HepG2 (cell line): Measurements from ENCODE around the gene HES6.

Source experiments
- ADNP ChIP-seq: sonication (generic); formaldehyde crosslinking; IDR thresholded peaks from 2 replicates; pipeline ENCODE4 v1.4.0; 2020; ENCODE audit warnings: missing genetic modification reagents
- FOXM1 ChIP-seq: sonication (generic); formaldehyde crosslinking; IDR thresholded peaks from 2 replicates; pipeline ENCODE4 v1.5.0; 2020; ENCODE audit warnings: missing genetic modification reagents
- MTA3 ChIP-seq: sonication (generic); formaldehyde crosslinking; IDR thresholded peaks from 2 replicates; pipeline ENCODE4 v1.4.0; 2020; ENCODE audit warnings: missing genetic modification reagents
- MYC ChIP-seq: sonication (generic); formaldehyde crosslinking; IDR thresholded peaks from 2 replicates; pipeline ENCODE4 v1.9.0; 2021; ENCODE audit warnings: missing genetic modification reagents, borderline replicate concordance
- NFRKB ChIP-seq: fragments of 450-650 bp; IDR thresholded peaks from 2 replicates; pipeline ENCODE4 v1.6.1; 2017
- POLR2AphosphoS5 ChIP-seq: IDR thresholded peaks from 2 replicates; pipeline ENCODE4 v1.6.1; 2012; ENCODE audit warnings: low read depth, low read length
- SPEN ChIP-seq: sonication (generic); formaldehyde crosslinking; IDR thresholded peaks from 2 replicates; pipeline ENCODE4 v1.5.1; 2020; ENCODE audit warnings: low read depth, mild to moderate bottlenecking, missing genetic modification reagents
- SRSF4 ChIP-seq: fragments of 200-400 bp; formaldehyde crosslinking; IDR thresholded peaks from one replicate; pipeline ENCODE4 v1.6.1; 2018; ENCODE audit warnings: mild to moderate bottlenecking, low read depth, low read length, moderate library complexity; ENCODE audit not compliant: poor library complexity, severe bottlenecking
- TCF12 ChIP-seq, 2 experiments: fragments of 450-650 bp in 1 of 2; sonication (generic) in 1 of 2; formaldehyde crosslinking in 1 of 2; IDR thresholded peaks; 2 replicates each; pipeline versions ENCODE4 v1.6.1 to v1.8.0; 2017 to 2022; ENCODE audit warnings: antibody characterized with exemption in 1 of 2, mild to moderate bottlenecking in 1 of 2, missing genetic modification reagents in 1 of 2, moderate library complexity in 1 of 2
- TF ChIP-seq, protein P1 (sequence below): sonication (generic); formaldehyde crosslinking; IDR thresholded peaks from 2 replicates; pipeline ENCODE4 v1.4.0; 2020; ENCODE audit warnings: mild to moderate bottlenecking, missing genetic modification reagents, borderline replicate concordance
- TF ChIP-seq, protein P2 (sequence below): sonication (generic); formaldehyde crosslinking; IDR thresholded peaks from 2 replicates; pipeline ENCODE4 v1.4.0; 2020; ENCODE audit warnings: missing genetic modification reagents, borderline replicate concordance
- TF ChIP-seq, protein P3 (sequence below): sonication (generic); formaldehyde crosslinking; IDR thresholded peaks from 2 replicates; pipeline ENCODE4 v1.4.0; 2020; ENCODE audit warnings: missing genetic modification reagents
- TF ChIP-seq, protein P4 (sequence below): sonication (generic); formaldehyde crosslinking; IDR thresholded peaks from 2 replicates; pipeline ENCODE4 v1.5.0; 2020; ENCODE audit warnings: mild to moderate bottlenecking, missing genetic modification reagents, moderate library complexity
- TF ChIP-seq, protein P5 (sequence below): sonication (generic); formaldehyde crosslinking; IDR thresholded peaks from 2 replicates; pipeline ENCODE4 v1.9.0; 2022; ENCODE audit warnings: low read depth, missing genetic modification reagents

DNA sequence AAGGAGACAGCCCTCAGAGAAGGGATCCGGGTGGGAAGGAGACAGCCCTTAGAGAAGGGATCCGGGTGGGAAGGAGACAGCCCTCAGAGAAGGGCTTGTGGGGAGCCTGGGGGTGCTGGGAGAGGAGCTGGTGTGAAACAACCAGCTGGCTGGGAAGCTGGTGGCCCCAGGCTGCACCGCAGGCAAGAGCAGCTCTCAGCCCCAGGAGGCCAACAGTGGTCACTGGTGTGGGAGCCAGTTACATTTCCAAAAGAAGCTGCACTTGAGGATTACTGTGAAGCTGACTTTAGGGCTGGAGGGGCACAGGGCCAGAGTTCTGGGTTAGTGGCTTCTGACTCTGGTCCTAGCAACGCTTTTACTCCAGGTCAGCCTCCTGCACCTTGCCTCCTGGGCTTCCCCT lies 3.3 kb downstream of the HES6 start:
- no peak for TF ChIP-seq MYC (CRISPR knock-in tag)
- TF ChIP-seq, protein P1, sequence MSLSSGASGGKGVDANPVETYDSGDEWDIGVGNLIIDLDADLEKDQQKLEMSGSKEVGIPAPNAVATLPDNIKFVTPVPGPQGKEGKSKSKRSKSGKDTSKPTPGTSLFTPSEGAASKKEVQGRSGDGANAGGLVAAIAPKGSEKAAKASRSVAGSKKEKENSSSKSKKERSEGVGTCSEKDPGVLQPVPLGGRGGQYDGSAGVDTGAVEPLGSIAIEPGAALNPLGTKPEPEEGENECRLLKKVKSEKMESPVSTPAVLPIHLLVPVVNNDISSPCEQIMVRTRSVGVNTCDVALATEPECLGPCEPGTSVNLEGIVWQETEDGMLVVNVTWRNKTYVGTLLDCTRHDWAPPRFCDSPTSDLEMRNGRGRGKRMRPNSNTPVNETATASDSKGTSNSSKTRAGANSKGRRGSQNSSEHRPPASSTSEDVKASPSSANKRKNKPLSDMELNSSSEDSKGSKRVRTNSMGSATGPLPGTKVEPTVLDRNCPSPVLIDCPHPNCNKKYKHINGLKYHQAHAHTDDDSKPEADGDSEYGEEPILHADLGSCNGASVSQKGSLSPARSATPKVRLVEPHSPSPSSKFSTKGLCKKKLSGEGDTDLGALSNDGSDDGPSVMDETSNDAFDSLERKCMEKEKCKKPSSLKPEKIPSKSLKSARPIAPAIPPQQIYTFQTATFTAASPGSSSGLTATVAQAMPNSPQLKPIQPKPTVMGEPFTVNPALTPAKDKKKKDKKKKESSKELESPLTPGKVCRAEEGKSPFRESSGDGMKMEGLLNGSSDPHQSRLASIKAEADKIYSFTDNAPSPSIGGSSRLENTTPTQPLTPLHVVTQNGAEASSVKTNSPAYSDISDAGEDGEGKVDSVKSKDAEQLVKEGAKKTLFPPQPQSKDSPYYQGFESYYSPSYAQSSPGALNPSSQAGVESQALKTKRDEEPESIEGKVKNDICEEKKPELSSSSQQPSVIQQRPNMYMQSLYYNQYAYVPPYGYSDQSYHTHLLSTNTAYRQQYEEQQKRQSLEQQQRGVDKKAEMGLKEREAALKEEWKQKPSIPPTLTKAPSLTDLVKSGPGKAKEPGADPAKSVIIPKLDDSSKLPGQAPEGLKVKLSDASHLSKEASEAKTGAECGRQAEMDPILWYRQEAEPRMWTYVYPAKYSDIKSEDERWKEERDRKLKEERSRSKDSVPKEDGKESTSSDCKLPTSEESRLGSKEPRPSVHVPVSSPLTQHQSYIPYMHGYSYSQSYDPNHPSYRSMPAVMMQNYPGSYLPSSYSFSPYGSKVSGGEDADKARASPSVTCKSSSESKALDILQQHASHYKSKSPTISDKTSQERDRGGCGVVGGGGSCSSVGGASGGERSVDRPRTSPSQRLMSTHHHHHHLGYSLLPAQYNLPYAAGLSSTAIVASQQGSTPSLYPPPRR = no peak
- no peak for TF ChIP-seq SRSF4
- TF ChIP-seq MTA3 (CRISPR knock-in tag) = no peak
- no peak for TF ChIP-seq TCF12 (IDR thresholded peaks at IDR 0.05)
- no peak for TF ChIP-seq TCF12 (CRISPR knock-in tag; IDR thresholded peaks at IDR 0.05)
- TF ChIP-seq, protein P2, sequence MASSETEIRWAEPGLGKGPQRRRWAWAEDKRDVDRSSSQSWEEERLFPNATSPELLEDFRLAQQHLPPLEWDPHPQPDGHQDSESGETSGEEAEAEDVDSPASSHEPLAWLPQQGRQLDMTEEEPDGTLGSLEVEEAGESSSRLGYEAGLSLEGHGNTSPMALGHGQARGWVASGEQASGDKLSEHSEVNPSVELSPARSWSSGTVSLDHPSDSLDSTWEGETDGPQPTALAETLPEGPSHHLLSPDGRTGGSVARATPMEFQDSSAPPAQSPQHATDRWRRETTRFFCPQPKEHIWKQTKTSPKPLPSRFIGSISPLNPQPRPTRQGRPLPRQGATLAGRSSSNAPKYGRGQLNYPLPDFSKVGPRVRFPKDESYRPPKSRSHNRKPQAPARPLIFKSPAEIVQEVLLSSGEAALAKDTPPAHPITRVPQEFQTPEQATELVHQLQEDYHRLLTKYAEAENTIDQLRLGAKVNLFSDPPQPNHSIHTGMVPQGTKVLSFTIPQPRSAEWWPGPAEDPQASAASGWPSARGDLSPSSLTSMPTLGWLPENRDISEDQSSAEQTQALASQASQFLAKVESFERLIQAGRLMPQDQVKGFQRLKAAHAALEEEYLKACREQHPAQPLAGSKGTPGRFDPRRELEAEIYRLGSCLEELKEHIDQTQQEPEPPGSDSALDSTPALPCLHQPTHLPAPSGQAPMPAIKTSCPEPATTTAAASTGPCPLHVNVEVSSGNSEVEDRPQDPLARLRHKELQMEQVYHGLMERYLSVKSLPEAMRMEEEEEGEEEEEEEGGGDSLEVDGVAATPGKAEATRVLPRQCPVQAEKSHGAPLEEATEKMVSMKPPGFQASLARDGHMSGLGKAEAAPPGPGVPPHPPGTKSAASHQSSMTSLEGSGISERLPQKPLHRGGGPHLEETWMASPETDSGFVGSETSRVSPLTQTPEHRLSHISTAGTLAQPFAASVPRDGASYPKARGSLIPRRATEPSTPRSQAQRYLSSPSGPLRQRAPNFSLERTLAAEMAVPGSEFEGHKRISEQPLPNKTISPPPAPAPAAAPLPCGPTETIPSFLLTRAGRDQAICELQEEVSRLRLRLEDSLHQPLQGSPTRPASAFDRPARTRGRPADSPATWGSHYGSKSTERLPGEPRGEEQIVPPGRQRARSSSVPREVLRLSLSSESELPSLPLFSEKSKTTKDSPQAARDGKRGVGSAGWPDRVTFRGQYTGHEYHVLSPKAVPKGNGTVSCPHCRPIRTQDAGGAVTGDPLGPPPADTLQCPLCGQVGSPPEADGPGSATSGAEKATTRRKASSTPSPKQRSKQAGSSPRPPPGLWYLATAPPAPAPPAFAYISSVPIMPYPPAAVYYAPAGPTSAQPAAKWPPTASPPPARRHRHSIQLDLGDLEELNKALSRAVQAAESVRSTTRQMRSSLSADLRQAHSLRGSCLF (CRISPR knock-in tag) = no peak
- TF ChIP-seq, protein P3, sequence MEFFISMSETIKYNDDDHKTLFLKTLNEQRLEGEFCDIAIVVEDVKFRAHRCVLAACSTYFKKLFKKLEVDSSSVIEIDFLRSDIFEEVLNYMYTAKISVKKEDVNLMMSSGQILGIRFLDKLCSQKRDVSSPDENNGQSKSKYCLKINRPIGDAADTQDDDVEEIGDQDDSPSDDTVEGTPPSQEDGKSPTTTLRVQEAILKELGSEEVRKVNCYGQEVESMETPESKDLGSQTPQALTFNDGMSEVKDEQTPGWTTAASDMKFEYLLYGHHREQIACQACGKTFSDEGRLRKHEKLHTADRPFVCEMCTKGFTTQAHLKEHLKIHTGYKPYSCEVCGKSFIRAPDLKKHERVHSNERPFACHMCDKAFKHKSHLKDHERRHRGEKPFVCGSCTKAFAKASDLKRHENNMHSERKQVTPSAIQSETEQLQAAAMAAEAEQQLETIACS = no peak
- no peak for TF ChIP-seq ADNP (CRISPR knock-in tag)
- TF ChIP-seq FOXM1 (CRISPR knock-in tag) = no peak
- TF ChIP-seq NFRKB = no peak
- TF ChIP-seq, protein P4, sequence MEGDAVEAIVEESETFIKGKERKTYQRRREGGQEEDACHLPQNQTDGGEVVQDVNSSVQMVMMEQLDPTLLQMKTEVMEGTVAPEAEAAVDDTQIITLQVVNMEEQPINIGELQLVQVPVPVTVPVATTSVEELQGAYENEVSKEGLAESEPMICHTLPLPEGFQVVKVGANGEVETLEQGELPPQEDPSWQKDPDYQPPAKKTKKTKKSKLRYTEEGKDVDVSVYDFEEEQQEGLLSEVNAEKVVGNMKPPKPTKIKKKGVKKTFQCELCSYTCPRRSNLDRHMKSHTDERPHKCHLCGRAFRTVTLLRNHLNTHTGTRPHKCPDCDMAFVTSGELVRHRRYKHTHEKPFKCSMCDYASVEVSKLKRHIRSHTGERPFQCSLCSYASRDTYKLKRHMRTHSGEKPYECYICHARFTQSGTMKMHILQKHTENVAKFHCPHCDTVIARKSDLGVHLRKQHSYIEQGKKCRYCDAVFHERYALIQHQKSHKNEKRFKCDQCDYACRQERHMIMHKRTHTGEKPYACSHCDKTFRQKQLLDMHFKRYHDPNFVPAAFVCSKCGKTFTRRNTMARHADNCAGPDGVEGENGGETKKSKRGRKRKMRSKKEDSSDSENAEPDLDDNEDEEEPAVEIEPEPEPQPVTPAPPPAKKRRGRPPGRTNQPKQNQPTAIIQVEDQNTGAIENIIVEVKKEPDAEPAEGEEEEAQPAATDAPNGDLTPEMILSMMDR (CRISPR knock-in tag) = no peak
- TF ChIP-seq, protein P5, sequence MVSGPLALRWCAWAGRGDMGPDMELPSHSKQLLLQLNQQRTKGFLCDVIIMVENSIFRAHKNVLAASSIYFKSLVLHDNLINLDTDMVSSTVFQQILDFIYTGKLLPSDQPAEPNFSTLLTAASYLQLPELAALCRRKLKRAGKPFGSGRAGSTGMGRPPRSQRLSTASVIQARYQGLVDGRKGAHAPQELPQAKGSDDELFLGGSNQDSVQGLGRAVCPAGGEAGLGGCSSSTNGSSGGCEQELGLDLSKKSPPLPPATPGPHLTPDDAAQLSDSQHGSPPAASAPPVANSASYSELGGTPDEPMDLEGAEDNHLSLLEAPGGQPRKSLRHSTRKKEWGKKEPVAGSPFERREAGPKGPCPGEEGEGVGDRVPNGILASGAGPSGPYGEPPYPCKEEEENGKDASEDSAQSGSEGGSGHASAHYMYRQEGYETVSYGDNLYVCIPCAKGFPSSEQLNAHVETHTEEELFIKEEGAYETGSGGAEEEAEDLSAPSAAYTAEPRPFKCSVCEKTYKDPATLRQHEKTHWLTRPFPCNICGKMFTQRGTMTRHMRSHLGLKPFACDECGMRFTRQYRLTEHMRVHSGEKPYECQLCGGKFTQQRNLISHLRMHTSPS (CRISPR knock-in tag) = no peak
- TF ChIP-seq POLR2AphosphoS5 = no peak
- no peak for TF ChIP-seq SPEN (CRISPR knock-in tag)
